SK-N-MC (cell line): ENCODE data around the gene KRT82.

ENCODE experiments used
- EZH2 ChIP-seq: fragments of 200-600 bp; sonication (generic); IDR thresholded peaks from one replicate; pipeline ENCODE4 v1.6.1; 2017; ENCODE audit warnings: antibody characterized with exemption
- POLR2AphosphoS5 ChIP-seq: IDR thresholded peaks from 2 replicates; pipeline ENCODE4 v1.6.1; 2012; ENCODE audit warnings: mild to moderate bottlenecking, low read depth, low read length, borderline replicate concordance

DNA sequence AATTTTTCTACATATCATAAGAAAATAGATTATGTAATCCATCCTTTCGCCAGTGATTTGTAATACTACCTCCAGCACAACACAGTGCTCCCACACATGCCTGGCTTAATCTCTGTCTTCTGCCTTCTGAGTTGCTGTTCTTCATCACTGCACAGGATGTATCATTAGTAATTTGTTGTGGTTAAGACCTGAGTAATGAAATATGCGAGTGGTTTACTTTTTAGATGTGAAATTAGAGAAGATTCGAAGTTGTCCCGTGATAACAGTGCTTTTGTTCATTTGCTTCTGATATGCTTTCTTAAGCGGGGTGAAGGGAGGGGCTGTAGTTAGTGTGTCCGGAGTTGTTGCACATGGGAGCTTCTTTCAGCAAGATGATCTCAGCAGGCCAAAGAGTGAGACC is 56.9 kb downstream of the KRT82 start:
- TF ChIP-seq EZH2 (no peak), POLR2AphosphoS5 (no peak)
